Neural cell (in vitro differentiated cells): ENCODE measurements around the gene CACNA1I. TPM values are rescaled to one million over a fixed set of nuclear protein-coding genes. Genes with fewer than 3 reads are reported as not detected.

Experiments used
- H2AFZ ChIP-seq: fragments of 200-600, 300-800 bp; sonication (generic), shearing (Covaris generic); 2 replicates; pipeline ENCODE4 v1.6.0; 2014; ENCODE audit warnings: low read depth, mild to moderate bottlenecking, antibody characterized with exemption, low read length, moderate library complexity
- H3F3A ChIP-seq: fragments of 200-600 bp; shearing (Covaris generic); 2 replicates; pipeline ENCODE4 v1.6.1; 2016; ENCODE audit warnings: mild to moderate bottlenecking, moderate library complexity, mixed read lengths, antibody characterized with exemption, low read length; ENCODE audit not compliant: insufficient read depth, poor library complexity, severe bottlenecking
- H3K27ac ChIP-seq: fragments of 200-600, 300-800 bp; sonication (generic), shearing (Covaris generic); 2 replicates; pipeline ENCODE4 v1.5.1; 2014; ENCODE audit warnings: mild to moderate bottlenecking, low read length, moderate library complexity
- H3K27me3 ChIP-seq: fragments of 300-800, 200-600 bp; sonication (generic), shearing (Covaris generic); 2 replicates; pipeline ENCODE4 v1.6.0; 2014; ENCODE audit warnings: mild to moderate bottlenecking, low read depth, low read length, moderate library complexity; ENCODE audit not compliant: insufficient read depth
- H3K36me3 ChIP-seq: fragments of 300-800, 200-600 bp; sonication (generic), shearing (Covaris generic); 2 replicates; pipeline ENCODE4 v1.5.1; 2014; ENCODE audit warnings: mild to moderate bottlenecking, antibody characterized with exemption, low read length, moderate library complexity; ENCODE audit not compliant: insufficient read depth
- H3K4me2 ChIP-seq: fragments of 300-800, 200-600 bp; sonication (generic), shearing (Covaris generic); 2 replicates; pipeline ENCODE4 v1.6.0; 2014; ENCODE audit warnings: mild to moderate bottlenecking, low read length
- H3K4me3 ChIP-seq: fragments of 300-800, 200-600 bp; sonication (generic), shearing (Covaris generic); 2 replicates; pipeline ENCODE4 v1.5.1; 2014; ENCODE audit warnings: mild to moderate bottlenecking, low read length, moderate library complexity
- H3K79me2 ChIP-seq: fragments of 200-600 bp; shearing (Covaris generic); replicated peaks from 2 replicates; pipeline ENCODE4 v1.6.0; 2014; ENCODE audit warnings: mild to moderate bottlenecking, low read length, moderate library complexity; ENCODE audit not compliant: insufficient read depth
- H3K9ac ChIP-seq: fragments of 300-800, 200-600 bp; sonication (generic), shearing (Covaris generic); 2 replicates; pipeline ENCODE4 v1.6.1; 2016; ENCODE audit warnings: mild to moderate bottlenecking, low read length, mixed read lengths
- H3K9me2 ChIP-seq: fragments of 200-600 bp; shearing (Covaris generic); 2 replicates; pipeline ENCODE4 v1.6.1; 2016; ENCODE audit warnings: mild to moderate bottlenecking, low read length, mixed read lengths; ENCODE audit not compliant: insufficient read depth
- H3K9me3 ChIP-seq: fragments of 200-600, 300-800 bp; sonication (generic), shearing (Covaris generic); 2 replicates; pipeline ENCODE4 v1.6.1; 2016; ENCODE audit warnings: mild to moderate bottlenecking, mixed run types, low read length, moderate library complexity, mixed read lengths
- H4K20me1 ChIP-seq: fragments of 200-600 bp; shearing (Covaris generic); 2 replicates; pipeline ENCODE4 v1.6.1; 2016; ENCODE audit warnings: mild to moderate bottlenecking, mixed run types; ENCODE audit not compliant: insufficient read depth
- CTCF ChIP-seq: fragments of 450-650 bp; IDR thresholded peaks from 2 replicates; pipeline ENCODE4 v1.5.1; 2014; ENCODE audit warnings: antibody characterized with exemption, mild to moderate bottlenecking, moderate library complexity; ENCODE audit not compliant: poor library complexity, severe bottlenecking
- EP300 ChIP-seq: fragments of 450-650 bp; conservative IDR thresholded peaks from 2 replicates; pipeline ENCODE4 v1.6.1; 2014; ENCODE audit warnings: antibody characterized with exemption, mild to moderate bottlenecking, moderate library complexity; ENCODE audit not compliant: poor library complexity, severe bottlenecking
- EZH2 ChIP-seq: fragments of 200-600, 300-800 bp; shearing (Covaris generic), sonication (generic); IDR thresholded peaks from 2 replicates; pipeline ENCODE4 v1.6.1; 2014; ENCODE audit warnings: antibody characterized with exemption, low read length, borderline replicate concordance, mild to moderate bottlenecking; ENCODE audit not compliant: insufficient read depth, poor library complexity, severe bottlenecking
- MXI1 ChIP-seq: fragments of 450-650 bp; conservative IDR thresholded peaks from 2 replicates; pipeline ENCODE4 v1.6.1; 2014; ENCODE audit warnings: antibody characterized with exemption, mild to moderate bottlenecking; ENCODE audit not compliant: poor library complexity, severe bottlenecking
- POLR2AphosphoS5 ChIP-seq: IDR thresholded peaks from 2 replicates; pipeline ENCODE4 v1.6.1; 2012
- RAD21 ChIP-seq: fragments of 450-650 bp; conservative IDR thresholded peaks from 2 replicates; pipeline ENCODE4 v1.6.1; 2014; ENCODE audit warnings: antibody characterized with exemption, mild to moderate bottlenecking, moderate library complexity
- SMC3 ChIP-seq: fragments of 450-650 bp; conservative IDR thresholded peaks from 2 replicates; pipeline ENCODE4 v1.6.1; 2014; ENCODE audit warnings: antibody characterized with exemption, mild to moderate bottlenecking, moderate library complexity; ENCODE audit not compliant: poor library complexity
- TAF1 ChIP-seq: IDR thresholded peaks from 2 replicates; pipeline ENCODE4 v1.6.1; 2012; ENCODE audit warnings: low read depth
- polyA plus RNA-seq: library from polyadenylated mRNA; depleted of rRNA; stranded (reverse); fragments of >200 nt; gene quantifications from 2 replicates; pipeline ENCODE4 v1.2.3, GENCODE V29; 2014
- TF ChIP-seq, protein P1 (sequence below): IDR thresholded peaks from 2 replicates; pipeline ENCODE4 v1.6.1; 2012; ENCODE audit warnings: borderline replicate concordance

Gene CACNA1I
- polyA plus RNA-seq, 1 donor from 2014 or later = 1.9 TPM

DNA sequence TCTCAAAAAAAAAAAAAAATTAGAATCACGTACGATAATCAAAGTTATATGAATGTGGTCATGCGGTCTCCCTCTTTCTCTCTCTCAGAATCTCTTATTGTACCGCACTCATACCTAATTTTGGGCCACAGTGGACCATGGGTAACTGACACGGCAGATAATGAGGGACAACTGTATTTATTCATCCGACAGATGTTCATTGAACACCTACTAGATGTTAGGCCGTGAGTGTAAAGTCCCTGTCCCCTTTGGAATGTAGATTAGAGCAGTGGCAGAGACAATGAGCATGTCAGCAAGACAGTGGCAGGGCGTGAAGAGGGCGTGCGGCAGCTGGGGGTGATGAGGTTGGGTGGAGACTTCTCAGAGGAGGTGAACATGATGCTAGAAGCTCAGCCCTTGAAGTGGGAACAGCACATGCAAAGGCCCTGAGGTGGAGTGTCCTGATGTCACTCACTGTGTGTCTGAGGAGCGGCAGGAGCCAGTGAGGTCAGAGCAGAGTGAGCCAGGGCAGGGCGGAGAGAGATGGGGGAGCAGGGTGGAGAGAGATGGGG lies 25.1 kb downstream of the CACNA1I start:
- Histone ChIP-seq H3F3A (no peaks in the 10 kb centered on the region), H2AFZ (no peak overlapping the region), H3K9ac (no peak overlapping the region), H3K9me2 (no peaks in the 10 kb centered on the region), H3K36me3 (no peaks in the 10 kb centered on the region), H3K27ac (no peak overlapping the region), H4K20me1 (no peaks in the 10 kb centered on the region), H3K79me2 (no peaks in the 10 kb centered on the region), H3K27me3 (peaks cover 17% of the 10 kb centered on the region), H3K9me3 (no peaks in the 10 kb centered on the region), H3K4me2 (no peak overlapping the region), H3K4me3 (no peak overlapping the region)
- TF ChIP-seq TAF1 = no peak

DNA sequence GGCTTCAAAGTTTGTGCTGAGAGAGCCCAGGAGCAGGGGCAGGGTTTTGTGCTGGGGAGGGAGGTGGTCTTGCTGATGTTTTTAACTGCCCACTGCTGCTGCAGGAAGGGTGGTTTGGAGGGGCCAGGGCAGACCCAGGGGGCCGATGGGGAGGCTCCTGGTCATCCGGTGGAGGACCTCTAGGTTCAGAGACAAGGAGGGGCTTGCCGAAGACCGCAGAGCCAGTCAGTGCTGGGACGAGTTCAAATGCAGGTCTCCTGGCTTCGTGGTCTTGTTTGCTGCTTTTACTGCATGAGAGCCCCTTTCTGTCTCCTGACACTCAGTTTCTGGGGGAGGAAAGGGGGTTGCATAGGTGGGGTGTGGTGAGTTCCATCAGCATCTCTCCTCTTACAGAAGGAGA lies 26.0 kb downstream of the CACNA1I start:
- Histone ChIP-seq H3K4me2 (no peak overlapping the region), H3K9ac (no peak overlapping the region), H3K79me2 (no peaks in the 10 kb centered on the region), H3K4me3 (no peak overlapping the region), H3K9me2 (no peaks in the 10 kb centered on the region), H4K20me1 (no peaks in the 10 kb centered on the region), H3K27me3 (peaks cover 17% of the 10 kb centered on the region), H2AFZ (no peak overlapping the region), H3F3A (no peaks in the 10 kb centered on the region), H3K27ac (no peak overlapping the region), H3K36me3 (no peaks in the 10 kb centered on the region), H3K9me3 (no peaks in the 10 kb centered on the region)
- TF ChIP-seq TAF1 (no peak), POLR2AphosphoS5 (no peak), EP300 (no peak)

DNA sequence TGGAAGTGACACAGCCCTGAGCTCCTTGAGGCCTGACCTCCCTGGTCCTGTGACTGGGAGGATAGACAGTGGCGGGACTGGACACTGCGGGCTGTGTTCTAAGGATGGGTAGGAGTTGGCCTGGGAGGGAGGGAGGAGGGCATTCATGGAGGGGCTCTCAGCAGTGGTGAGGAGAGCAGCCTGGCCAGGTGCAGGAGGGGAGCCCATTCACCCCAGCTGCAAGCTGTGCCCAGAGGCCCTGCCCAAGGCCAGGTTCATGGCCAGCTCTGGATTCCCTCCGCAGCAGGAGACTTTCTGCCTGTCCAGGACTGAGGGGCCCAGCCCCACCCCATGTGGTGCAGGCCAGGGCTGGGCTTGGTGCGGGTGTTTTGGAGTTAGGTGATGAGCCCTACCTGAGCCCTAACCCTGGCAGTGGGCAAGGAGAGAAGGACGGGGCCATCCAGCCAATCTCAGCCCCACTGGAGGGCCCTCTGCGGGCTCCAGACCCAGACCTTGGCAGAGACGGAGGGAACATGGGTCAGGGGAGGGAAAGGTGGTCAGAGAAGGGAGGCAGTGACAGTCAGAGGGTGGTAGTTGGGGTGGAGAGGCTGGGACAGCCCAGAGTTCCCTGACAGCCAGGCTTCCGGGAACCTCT lies 26.8 kb downstream of the CACNA1I start:
- TF ChIP-seq TAF1 = no peak
- TF ChIP-seq SMC3 = no peak
- TF ChIP-seq CTCF = no peak
- TF ChIP-seq EP300 = no peak
- no peak for TF ChIP-seq MXI1
- no peak for TF ChIP-seq EZH2
- TF ChIP-seq POLR2AphosphoS5 = no peak
- TF ChIP-seq, protein P1, sequence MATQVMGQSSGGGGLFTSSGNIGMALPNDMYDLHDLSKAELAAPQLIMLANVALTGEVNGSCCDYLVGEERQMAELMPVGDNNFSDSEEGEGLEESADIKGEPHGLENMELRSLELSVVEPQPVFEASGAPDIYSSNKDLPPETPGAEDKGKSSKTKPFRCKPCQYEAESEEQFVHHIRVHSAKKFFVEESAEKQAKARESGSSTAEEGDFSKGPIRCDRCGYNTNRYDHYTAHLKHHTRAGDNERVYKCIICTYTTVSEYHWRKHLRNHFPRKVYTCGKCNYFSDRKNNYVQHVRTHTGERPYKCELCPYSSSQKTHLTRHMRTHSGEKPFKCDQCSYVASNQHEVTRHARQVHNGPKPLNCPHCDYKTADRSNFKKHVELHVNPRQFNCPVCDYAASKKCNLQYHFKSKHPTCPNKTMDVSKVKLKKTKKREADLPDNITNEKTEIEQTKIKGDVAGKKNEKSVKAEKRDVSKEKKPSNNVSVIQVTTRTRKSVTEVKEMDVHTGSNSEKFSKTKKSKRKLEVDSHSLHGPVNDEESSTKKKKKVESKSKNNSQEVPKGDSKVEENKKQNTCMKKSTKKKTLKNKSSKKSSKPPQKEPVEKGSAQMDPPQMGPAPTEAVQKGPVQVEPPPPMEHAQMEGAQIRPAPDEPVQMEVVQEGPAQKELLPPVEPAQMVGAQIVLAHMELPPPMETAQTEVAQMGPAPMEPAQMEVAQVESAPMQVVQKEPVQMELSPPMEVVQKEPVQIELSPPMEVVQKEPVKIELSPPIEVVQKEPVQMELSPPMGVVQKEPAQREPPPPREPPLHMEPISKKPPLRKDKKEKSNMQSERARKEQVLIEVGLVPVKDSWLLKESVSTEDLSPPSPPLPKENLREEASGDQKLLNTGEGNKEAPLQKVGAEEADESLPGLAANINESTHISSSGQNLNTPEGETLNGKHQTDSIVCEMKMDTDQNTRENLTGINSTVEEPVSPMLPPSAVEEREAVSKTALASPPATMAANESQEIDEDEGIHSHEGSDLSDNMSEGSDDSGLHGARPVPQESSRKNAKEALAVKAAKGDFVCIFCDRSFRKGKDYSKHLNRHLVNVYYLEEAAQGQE = no peak
- no peak for TF ChIP-seq RAD21
- Histone ChIP-seq H3K27ac (no peak overlapping the region), H3K9ac (no peak overlapping the region), H3K9me3 (no peaks in the 10 kb centered on the region), H3F3A (no peaks in the 10 kb centered on the region), H4K20me1 (no peaks in the 10 kb centered on the region), H3K27me3 (peaks cover 17% of the 10 kb centered on the region), H3K4me2 (no peak overlapping the region), H3K4me3 (no peak overlapping the region), H3K36me3 (no peaks in the 10 kb centered on the region), H3K9me2 (no peaks in the 10 kb centered on the region), H2AFZ (no peak overlapping the region), H3K79me2 (no peaks in the 10 kb centered on the region)
